OCI-LY3 (cell line): ENCODE measurements around the gene MRPL10.

ENCODE experiments used
- EZH2phosphoT487 ChIP-seq: fragments of 200-600 bp; shearing (Covaris generic); IDR thresholded peaks from 2 replicates; pipeline ENCODE4 v1.6.1; 2018; ENCODE audit warnings: antibody characterized with exemption, mixed run types, low read depth
- TF ChIP-seq, protein P1 (sequence below): fragments of 200-600, 300-600 bp; sonication (generic); IDR thresholded peaks from 2 replicates; pipeline ENCODE4 v1.5.1; 2014; ENCODE audit warnings: antibody characterized with exemption, low read length, low read depth

DNA sequence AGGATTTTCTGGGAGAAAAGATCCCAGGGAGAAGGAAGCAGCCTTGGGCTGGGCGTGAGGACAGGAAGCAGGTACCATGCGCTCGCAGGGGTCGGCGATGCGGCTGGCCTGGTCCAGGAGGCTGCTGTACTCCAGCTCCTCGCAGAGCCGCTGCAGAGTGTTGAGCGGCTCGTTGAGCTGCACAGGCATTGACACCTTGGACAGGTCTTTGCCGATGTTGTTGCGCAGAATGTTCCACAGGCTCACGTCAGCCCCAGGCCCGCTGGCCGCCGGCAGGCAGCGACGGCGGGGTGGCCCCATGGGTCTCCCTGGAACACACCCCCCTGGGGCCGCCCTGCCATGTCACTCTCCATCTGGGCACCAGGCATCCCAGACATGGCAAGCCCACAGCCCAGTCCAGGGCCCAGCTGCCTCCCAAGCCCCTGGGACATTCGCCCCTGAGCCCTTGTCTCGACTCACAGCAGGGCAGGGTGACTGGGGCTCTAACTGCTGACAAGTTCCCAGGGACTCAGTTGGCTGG lies 17.8 kb downstream of the MRPL10 start:
- TF ChIP-seq, protein P1, sequence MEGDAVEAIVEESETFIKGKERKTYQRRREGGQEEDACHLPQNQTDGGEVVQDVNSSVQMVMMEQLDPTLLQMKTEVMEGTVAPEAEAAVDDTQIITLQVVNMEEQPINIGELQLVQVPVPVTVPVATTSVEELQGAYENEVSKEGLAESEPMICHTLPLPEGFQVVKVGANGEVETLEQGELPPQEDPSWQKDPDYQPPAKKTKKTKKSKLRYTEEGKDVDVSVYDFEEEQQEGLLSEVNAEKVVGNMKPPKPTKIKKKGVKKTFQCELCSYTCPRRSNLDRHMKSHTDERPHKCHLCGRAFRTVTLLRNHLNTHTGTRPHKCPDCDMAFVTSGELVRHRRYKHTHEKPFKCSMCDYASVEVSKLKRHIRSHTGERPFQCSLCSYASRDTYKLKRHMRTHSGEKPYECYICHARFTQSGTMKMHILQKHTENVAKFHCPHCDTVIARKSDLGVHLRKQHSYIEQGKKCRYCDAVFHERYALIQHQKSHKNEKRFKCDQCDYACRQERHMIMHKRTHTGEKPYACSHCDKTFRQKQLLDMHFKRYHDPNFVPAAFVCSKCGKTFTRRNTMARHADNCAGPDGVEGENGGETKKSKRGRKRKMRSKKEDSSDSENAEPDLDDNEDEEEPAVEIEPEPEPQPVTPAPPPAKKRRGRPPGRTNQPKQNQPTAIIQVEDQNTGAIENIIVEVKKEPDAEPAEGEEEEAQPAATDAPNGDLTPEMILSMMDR = no peak
- no peak for TF ChIP-seq EZH2phosphoT487
